AG04450 (cell line): ENCODE results near the gene KIFAP3. TPM values are rescaled to one million over a fixed set of nuclear protein-coding genes. Genes with fewer than 3 reads are reported as not detected.
A peak's percentile ranks its signal among the peaks of the same experiment; 100 is the strongest.
"Not testable (repeated sequence)": the region's sequence is repeated elsewhere in the genome, so short reads cannot be mapped to it uniquely, and the experiment has no call there.

Experiments used
- CTCF ChIA-PET: fragments of 300-600, 350-600 bp; formaldehyde crosslinking; extraction: SDS; loops from one replicate; lab custom pipeline; 2022; ENCODE audit warnings: antibody characterized with exemption, inconsistent platforms; lab: Charles Lee
- POLR2A ChIA-PET: fragments of 350-600 bp; formaldehyde crosslinking; extraction: SDS; loops from one replicate; lab custom pipeline; 2021; ENCODE audit warnings: antibody characterized with exemption, inconsistent platforms; lab: Yijun Ruan, JAX
- DNase-seq: peaks from one replicate; pipeline ENCODE4 v3.0.0-alpha.2; 2011; ENCODE audit warnings: low read depth, low spot score
- H3K27ac ChIP-seq: one replicate; pipeline ENCODE4 v1.5.1; 2012; ENCODE audit warnings: low read depth, low read length, control low read depth
- H3K27me3 ChIP-seq: one replicate; pipeline ENCODE4 v1.6.0; 2012; ENCODE audit warnings: low read length; ENCODE audit not compliant: control insufficient read depth, insufficient read depth
- H3K4me3 ChIP-seq: 2 replicates; pipeline ENCODE4 v1.5.1; 2011; ENCODE audit warnings: mild to moderate bottlenecking, low read depth, low read length, control low read depth
- H3K9me3 ChIP-seq: 2 replicates; pipeline ENCODE4 v1.5.1; 2012; ENCODE audit warnings: low read length; ENCODE audit not compliant: control insufficient read depth, insufficient read depth
- polyA minus RNA-seq: library from RNA; depleted of rRNA, polyadenylated mRNA; stranded (reverse); fragments of >200 nt; gene quantifications from 2 replicates; pipeline ENCODE4 v1.2.3, GENCODE V29; 2011; rRNA and poly(A)+ RNA removed
- polyA plus RNA-seq: library from polyadenylated mRNA; depleted of rRNA; stranded (reverse); fragments of >200 nt; gene quantifications from 2 replicates; pipeline ENCODE4 v1.2.3, GENCODE V29; 2011; rRNA removed
- TF ChIP-seq, protein P1 (sequence below): IDR thresholded peaks from 2 replicates; pipeline ENCODE4 v1.5.1; 2011; ENCODE audit warnings: low read depth, low read length, control low read depth, inconsistent platforms

The KIFAP3 gene
- polyA plus RNA-seq, result 14.4 and 18.2 TPM in 2 replicates
- polyA minus RNA-seq, result 9.0 and 15.2 TPM in 2 replicates

DNA sequence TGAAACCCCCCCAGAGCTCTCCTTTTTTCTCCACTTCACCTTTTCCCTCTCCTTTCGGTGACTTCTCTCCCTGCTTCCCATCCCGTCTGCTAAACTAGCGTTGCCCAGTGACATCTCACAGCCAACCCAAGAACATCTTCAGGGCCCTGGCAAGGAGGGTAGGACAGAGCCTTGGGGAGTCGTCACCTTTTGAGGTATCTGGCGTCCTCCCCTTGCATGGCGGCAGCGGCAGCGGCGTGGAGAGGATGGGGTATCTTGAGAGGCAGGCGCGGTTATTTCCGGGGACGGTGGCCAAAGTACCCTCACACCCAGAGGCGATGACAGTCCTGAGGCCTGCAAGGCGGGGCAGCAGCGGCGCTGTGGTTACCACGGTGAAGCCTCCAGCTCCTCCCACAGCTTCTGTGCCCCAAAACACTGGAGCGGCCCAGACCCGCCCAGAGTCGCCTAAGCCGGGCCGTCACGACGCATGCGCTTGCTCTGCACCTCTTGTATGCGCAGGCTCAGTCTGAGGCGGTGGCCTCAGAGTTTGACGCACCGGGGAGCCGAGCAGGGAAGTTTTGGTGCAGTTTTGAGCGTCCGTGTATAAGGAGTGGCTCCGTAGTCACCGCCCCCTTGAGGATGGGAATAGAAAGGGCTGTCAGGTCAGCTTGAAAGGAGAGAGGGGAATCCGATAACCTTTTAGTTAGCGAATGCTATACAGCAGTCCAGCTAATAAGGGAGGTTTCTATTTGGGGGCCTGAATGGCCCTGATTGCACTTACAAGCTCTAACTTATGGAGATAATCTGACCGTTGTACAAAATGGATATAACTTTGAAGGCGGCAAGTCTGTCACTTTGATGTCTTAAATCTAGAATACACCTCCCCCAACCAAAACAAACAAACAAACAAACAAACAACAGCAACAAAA lies at the start of gene KIFAP3:
KIFAP3 (minus strand) TSS at position 446 of the 908 bp plus-strand sequence; CDS start at position 218, 228 bp downstream.
- H3K4me3 ChIP-seq, result peak within 1 kb of the TSS; percentile 92
- H3K27me3 ChIP-seq, result no peaks in the 10 kb centered on the region
- POLR2A ChIA-PET, result no interaction called here
- CTCF ChIA-PET, result interaction anchor here (0.6 to 1.6 kb wide), 15 partner anchors 11 to 1152 kb away, joined by 3 to 5 read pairs (median 3); no protein-coding TSS in a partner anchor
- H3K9me3 ChIP-seq, result no peaks in the 10 kb centered on the region
- TF ChIP-seq, protein P1, sequence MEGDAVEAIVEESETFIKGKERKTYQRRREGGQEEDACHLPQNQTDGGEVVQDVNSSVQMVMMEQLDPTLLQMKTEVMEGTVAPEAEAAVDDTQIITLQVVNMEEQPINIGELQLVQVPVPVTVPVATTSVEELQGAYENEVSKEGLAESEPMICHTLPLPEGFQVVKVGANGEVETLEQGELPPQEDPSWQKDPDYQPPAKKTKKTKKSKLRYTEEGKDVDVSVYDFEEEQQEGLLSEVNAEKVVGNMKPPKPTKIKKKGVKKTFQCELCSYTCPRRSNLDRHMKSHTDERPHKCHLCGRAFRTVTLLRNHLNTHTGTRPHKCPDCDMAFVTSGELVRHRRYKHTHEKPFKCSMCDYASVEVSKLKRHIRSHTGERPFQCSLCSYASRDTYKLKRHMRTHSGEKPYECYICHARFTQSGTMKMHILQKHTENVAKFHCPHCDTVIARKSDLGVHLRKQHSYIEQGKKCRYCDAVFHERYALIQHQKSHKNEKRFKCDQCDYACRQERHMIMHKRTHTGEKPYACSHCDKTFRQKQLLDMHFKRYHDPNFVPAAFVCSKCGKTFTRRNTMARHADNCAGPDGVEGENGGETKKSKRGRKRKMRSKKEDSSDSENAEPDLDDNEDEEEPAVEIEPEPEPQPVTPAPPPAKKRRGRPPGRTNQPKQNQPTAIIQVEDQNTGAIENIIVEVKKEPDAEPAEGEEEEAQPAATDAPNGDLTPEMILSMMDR, result peak; percentile 68
- peak; percentile 91 for DNase-seq
- peak within 1 kb of the TSS; percentile 21 for H3K27ac ChIP-seq

DNA sequence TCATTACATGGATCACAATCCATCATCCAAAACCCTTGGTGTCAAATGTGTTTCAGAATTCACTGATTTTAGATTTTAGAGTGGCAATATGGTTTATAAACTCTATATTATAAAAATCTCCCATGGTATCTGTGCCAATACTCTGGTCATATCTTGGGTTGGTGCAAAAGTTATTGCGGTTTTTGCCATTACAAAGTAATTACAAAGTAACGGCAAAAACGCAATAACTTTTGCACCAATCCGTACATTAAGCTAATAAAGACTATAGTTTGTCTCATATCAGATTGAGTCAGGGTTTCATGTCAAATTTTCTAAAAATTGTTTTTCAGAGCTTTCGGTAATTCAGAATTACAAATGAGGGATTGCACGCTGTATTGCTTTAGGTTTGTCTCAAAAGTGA lies 47.9 kb upstream of the KIFAP3 start:
- Histone ChIP-seq H3K9me3 (no peaks in the 10 kb centered on the region), H3K27ac (no peak overlapping the region), H3K4me3 (no peak overlapping the region), H3K27me3 (no peaks in the 10 kb centered on the region)
- ChIA-PET CTCF (no interaction called here), POLR2A (no interaction called here)
- TF ChIP-seq, protein P1, result no peak
- no peak for DNase-seq

DNA sequence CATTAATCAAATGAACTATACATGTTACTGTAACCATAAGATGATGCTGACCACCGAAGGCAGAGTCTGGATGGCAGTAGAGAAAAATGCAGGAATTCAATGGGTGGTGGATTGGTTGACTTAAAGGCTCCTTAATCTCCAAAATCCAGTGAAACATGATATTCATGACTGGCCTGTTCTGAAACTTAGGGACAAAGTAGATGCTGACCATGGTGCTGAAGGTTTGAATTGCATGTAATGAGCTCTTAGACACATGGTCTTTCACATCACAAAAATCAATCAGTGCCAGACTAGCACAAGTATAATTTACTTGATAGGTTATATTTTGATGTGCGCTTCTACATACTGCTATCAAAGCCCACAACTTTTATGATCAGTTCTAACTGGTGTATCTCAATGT lies 40.4 kb upstream of the KIFAP3 start:
- TF ChIP-seq, protein P1, result no peak
- H3K27me3 ChIP-seq, result no peaks in the 10 kb centered on the region
- H3K9me3 ChIP-seq, result no peaks in the 10 kb centered on the region
- H3K4me3 ChIP-seq, result no peak overlapping the region
- CTCF ChIA-PET, result interaction anchor here (0.9 kb wide), 1 partner anchor 815 kb away, joined by 3 read pairs; no protein-coding TSS in a partner anchor
- peak; percentile 1 for DNase-seq
- POLR2A ChIA-PET, result no interaction called here
- no peak overlapping the region for H3K27ac ChIP-seq

DNA sequence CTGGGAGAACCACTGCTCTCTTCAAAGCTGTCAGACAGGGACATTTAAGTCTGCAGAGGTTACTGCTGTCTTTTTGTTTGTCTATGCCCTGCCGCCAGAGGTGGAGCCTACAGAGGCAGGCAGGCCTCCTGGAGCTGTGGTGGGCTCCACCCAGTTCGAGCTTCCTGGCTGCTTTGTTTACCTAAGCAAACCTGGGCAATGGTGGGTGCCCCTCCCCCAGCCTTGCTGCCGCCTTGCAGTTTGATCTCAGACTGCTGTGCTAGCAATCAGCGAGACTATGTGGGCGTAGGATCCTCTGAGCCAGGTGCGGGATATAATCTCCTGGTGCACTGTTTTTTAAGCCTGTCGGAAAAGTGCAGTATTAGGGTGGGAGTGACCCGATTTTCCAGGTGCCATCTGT lies 38.6 kb upstream of the KIFAP3 start:
- CTCF ChIA-PET, H3K27ac ChIP-seq, POLR2A ChIA-PET, DNase-seq, H3K9me3 ChIP-seq, H3K27me3 ChIP-seq, H3K4me3 ChIP-seq: not testable (repeated sequence)

DNA sequence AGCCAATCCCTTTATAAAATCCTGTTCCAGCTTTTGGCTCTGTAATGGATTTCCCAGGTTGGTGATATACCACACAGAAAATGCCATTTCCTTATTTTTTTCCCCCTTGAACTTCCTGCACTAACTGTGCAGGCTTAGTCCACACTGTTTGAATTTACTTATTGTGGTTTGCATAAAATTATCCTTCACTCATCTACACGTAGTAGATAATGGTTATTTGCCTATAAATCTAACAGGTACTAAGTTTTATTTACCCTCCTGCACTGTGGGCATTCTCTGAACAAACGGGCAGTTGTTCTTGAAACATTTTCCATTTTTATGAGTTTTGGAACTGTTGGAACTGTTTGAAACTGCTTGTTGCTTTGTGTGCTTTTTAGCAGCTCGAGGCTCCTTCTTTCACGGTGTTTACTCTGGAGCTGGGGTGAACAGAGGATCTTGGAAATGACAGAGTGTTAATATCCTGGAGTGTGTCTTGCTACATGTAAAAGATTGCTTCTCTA lies 23.0 kb upstream of the KIFAP3 start:
- TF ChIP-seq, protein P1, result no peak
- no peak for DNase-seq
- ChIA-PET POLR2A (no interaction called here), CTCF (no interaction called here)
- Histone ChIP-seq H3K4me3 (no peak overlapping the region), H3K27me3 (no peaks in the 10 kb centered on the region), H3K27ac (no peak overlapping the region), H3K9me3 (no peaks in the 10 kb centered on the region)
